ENCODE results near the gene TMUB1.

TMUB1 gene

GRCh38 chr7:151070574-151070960 lies 12.7 kb downstream of the TMUB1 start:
- no peak for DNase-seq (ENCODE audit: low read depth, low spot score)

- no peak for DNase-seq (ENCODE audit: low read depth, low spot score)
Observed at GRCh38 chr7:151069841-151070573, 13.3 kb downstream of the TMUB1 start.

GRCh38 chr7:151068069-151068773 lies 15.1 kb downstream of the TMUB1 start:
- DNase-seq (ENCODE audit: low read depth, low spot score): no peak

GRCh38 chr7:151066273-151066974 lies 16.9 kb downstream of the TMUB1 start:
- no peak for DNase-seq (ENCODE audit: low read depth, low spot score)

GRCh38 chr7:151065516-151065915 lies 17.8 kb downstream of the TMUB1 start:
- no peak for DNase-seq (ENCODE audit: low read depth, low spot score)

GRCh38 chr7:151064993-151065392 lies 18.3 kb downstream of the TMUB1 start:
- DNase-seq (ENCODE audit: low read depth, low spot score): no peak

- no peak for DNase-seq (ENCODE audit: low read depth, low spot score)
Observed at GRCh38 chr7:151064454-151064853, 18.8 kb downstream of the TMUB1 start.

- DNase-seq (ENCODE audit: low read depth, low spot score): no peak
Observed at GRCh38 chr7:151063212-151063561, 20.1 kb downstream of the TMUB1 start.

- DNase-seq (ENCODE audit: low read depth, low spot score): peak; percentile 90
Observed at GRCh38 chr7:151062399-151063211, 20.7 kb downstream of the TMUB1 start.

- DNase-seq (ENCODE audit: low read depth, low spot score): no peak
Observed at GRCh38 chr7:151062111-151062398, 21.2 kb downstream of the TMUB1 start.

GRCh38 chr7:151061213-151062110 lies 21.8 kb downstream of the TMUB1 start:
- no peak for DNase-seq (ENCODE audit: low read depth, low spot score)

- no peak for DNase-seq (ENCODE audit: low read depth, low spot score)
Observed at GRCh38 chr7:151060416-151061212, 22.7 kb downstream of the TMUB1 start.

- DNase-seq (ENCODE audit: low read depth, low spot score): no peak
Observed at GRCh38 chr7:151060113-151060415, 23.2 kb downstream of the TMUB1 start.

GRCh38 chr7:151059367-151060112 lies 23.8 kb downstream of the TMUB1 start, which contains the start of gene SLC4A2:
TSS of gene SLC4A2 (plus strand) at chr7:151059589. CDS start at chr7:151061988, 2,399 bp downstream.
- DNase-seq (ENCODE audit: low read depth, low spot score): no peak

GRCh38 chr7:151058781-151059366 lies 24.4 kb downstream of the TMUB1 start:
- DNase-seq (ENCODE audit: low read depth, low spot score): no peak

GRCh38 chr7:151057989-151058780 lies 25.1 kb downstream of the TMUB1 start:
- DNase-seq (ENCODE audit: low read depth, low spot score): peak; percentile 100

- no peak for DNase-seq (ENCODE audit: low read depth, low spot score)
Observed at GRCh38 chr7:151057506-151057988, 25.7 kb downstream of the TMUB1 start, which contains the start of gene CDK5. TSS of gene CDK5 (minus strand) at chr7:151057897. CDS start at chr7:151057848, 49 bp downstream.
